IPS-18c (cell line): ENCODE data around the gene TSTD2.
"Not testable (repeated sequence)": the region's sequence is repeated elsewhere in the genome, so short reads cannot be mapped to it uniquely, and the experiment has no call there.

ENCODE experiments used
- H3K4me3 ChIP-seq: 2 replicates; pipeline ENCODE4 v1.7.0; 2013; ENCODE audit warnings: low read depth, mild to moderate bottlenecking, low read length, moderate library complexity; ENCODE audit not compliant: insufficient read depth
- H3K9me3 ChIP-seq: one replicate; pipeline ENCODE4 v1.6.1; 2013; ENCODE audit warnings: mild to moderate bottlenecking, low read length, moderate library complexity; ENCODE audit not compliant: control insufficient read depth, insufficient read depth

Gene TSTD2

DNA sequence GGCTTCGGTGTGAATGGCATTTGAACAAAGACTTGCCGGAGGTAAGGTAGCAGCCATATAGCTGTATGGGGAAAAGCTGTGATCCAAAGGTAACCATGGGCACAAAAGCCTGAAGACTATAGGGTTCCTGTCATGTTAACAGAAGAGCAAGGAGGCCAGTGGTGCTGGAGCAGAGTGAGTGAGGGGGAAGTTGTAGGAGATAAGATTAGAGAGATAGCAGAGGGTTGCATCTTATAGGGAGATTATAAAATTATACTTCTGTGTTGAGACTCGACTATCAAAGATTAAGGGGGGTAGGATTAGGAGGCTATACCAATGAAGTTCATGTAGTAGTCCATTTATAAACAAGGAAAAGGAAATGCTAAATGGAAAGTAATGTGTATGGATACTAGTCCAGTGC lies 3.7 kb upstream of the TSTD2 start:
- no peak overlapping the region for H3K4me3 ChIP-seq

DNA sequence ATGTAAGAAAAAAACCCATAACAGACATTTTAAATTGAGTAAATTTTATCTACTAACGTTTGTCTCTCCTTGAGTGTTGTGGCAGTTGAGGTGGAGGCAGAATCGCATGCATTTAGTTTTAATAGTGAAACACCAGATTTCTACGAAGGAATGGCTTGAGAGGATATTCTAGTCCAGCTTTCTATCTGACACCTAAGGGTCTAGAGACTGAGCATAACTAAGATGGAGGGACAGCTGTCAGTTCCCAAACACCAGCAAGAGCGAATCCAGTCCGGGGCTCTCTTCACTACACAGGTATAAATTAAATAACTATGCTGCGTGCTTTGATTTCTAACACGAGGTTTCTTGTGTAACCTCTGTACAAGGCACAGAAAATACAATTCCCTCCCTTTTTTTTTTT lies 1.9 kb upstream of the TSTD2 start:
- no peaks in the 10 kb centered on the region for H3K9me3 ChIP-seq

More for the DNA sequence above, 3.7 kb upstream of the TSTD2 start:
- H3K9me3 ChIP-seq: no peaks in the 10 kb centered on the region

DNA sequence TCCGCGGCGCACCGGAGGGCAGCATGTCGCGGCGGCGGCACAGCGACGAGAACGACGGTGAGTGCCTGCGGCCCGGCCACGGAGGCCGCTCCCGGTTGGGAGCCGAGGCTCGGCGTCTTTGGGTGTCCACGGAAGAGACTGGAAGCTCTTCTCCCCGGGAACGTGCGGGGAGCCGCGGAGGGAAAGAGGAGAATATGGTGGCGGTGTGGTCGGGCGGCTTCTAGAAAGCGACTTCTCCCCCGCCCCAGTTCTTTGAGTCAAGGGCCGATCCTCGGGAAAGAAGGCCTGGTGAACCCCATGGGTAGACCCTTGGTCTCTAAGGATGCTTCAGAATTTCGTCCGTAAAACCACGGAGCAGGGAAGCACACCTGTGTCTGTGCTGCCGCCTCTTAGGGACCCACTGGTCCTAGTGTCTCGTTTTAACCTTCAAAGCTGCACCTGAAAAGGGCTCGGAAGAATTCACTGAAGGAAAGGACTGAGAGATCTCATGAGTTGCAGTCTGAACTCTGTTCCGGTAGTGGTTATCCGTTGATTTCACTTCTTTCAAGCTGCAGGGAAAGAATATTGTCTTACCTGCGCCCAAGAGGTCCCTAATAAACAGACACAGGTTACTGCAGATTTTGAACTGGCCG lies 807 bp upstream of the TSTD2 start:
- Histone ChIP-seq H3K9me3 (no peaks in the 10 kb centered on the region), H3K4me3 (peak overlapping the region; percentile 97)

More for the DNA sequence above, 1.9 kb upstream of the TSTD2 start:
- peak overlapping the region; percentile 16; the same call in 1 of the 2 replicates for H3K4me3 ChIP-seq

DNA sequence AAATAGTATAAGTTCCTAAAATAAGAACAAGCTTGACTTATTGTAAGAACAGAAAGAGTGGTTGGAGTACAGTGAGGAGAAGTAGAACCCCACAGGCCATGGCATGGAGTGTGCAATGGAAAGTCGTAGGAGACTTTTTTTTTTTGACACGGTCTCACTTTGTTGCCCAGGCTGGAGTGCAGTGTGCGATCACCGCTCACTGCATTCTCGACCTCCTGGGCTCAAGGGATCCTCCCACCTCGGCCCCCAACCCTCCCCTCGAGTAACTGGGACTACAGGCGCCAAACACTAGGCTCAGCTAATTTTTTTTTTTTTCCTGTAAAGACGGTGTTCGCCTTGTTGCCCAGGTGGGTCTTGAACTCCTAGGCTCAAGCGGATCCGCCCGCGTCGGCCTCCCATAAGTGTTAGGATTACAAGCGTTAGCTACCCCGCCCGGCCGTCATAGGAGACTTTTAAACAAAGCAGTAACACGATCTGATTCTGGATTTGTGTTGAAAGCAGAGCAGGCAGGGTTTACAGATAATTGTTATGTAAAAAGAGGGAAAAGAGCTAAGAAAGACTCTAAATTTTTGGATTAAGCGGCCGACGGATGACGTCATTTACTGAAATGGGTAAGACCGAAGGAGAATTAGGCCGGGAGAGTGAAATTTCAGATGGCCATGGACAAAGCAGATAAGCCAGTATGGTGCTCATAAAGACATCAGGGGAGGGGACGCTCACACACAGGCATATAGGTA lies 752 bp downstream of the TSTD2 start:
- Histone ChIP-seq H3K4me3 (peak overlapping the region; percentile 97), H3K9me3 (no peaks in the 10 kb centered on the region)

DNA sequence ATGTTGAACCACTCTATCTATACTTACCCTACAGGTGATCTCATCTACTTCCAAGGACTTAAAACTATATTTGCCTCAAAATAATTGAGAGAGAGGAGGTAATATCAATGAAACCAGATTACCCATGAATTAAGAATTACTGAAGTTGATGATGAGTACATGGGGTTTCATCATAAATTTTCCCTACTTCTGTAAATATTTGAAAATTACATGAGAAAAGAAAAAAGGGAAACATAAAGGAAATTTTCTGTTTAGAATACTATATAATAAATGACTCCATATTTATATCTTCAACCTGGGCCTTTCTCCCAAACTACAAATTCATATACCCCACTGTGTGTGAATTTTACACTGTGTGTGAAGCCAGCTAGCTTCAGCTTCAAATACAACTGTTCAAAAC lies 2.6 kb downstream of the TSTD2 start:
- H3K4me3 ChIP-seq: no peak overlapping the region
- H3K9me3 ChIP-seq: no peaks in the 10 kb centered on the region

DNA sequence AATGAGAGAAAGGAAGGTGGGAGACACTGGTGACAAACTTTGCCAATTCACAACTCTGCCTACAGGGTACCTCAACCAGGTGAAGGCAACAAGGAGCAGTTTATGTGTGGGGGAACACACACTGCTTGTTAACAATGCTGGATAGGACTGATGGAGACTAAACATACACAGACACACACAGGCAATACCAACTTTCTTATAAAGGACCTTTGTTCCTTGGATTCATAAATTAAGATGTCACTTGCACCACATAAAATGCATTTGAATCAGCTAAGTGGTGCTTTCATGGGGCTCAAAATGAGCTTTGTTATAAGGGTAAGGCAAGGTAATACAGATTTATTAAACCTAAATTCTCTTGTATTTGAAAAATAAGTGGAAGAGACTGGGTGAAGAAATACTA lies 4.0 kb downstream of the TSTD2 start:
- Histone ChIP-seq H3K4me3 (no peak overlapping the region), H3K9me3 (no peaks in the 10 kb centered on the region)

DNA sequence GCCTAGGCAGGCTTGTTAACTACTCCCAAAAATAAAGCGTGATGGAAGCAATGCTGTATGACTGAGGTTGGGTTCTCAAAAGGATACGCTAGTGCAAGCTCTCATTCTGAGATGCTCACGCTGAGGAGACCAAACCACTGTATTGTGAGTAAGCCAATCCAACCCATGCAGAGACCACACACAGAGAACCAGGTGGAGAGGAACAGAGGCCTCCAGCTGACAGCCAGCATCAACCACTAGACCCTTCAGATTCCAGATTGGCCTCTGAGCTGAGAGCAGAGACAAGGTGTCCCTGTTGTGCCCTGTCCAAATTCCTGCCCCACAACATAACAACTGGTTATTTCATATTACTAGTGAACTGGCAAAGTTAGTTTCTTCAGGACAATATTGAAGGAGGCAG lies 4.5 kb downstream of the TSTD2 start:
- Histone ChIP-seq H3K9me3 (no peaks in the 10 kb centered on the region), H3K4me3 (no peak overlapping the region)

DNA sequence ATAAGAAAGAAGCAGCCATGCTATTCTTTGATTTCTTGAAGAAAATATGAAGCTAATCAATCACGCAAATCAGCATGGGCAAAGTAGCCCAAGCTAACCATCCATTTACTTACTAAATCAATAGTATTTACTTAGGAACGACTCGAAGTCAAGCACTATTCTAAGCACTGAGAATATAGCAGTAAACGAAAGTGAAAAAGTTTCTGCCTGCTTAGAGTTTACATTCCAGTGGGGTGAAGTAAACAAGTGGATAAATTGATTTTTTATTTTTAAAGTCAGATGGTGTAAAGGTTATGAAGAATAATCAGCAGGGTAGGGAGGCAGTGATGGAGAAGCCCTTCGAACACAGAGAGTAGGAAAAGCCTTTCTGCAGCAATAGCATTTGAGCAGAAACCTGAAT lies 5.5 kb downstream of the TSTD2 start:
- no peak overlapping the region for H3K4me3 ChIP-seq
- H3K9me3 ChIP-seq: no peaks in the 10 kb centered on the region

DNA sequence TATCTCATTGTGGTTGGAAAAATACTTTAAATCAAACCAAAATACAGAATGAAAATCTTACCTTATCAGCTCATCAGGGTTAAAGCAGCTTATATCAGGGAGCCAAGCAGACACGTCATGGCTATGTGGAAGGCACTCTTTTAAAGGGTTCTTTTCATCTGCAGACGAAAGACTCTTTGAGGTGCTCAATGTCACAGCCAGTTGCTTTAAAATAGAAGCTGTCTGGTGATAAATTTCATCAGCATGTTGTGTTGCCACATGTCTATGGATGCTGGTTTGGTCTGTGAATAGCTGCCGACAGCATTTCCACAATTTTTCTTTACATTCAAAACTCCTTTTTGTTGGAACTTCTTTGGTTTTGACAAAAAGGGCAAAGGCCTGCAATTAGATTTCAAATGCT lies 7.5 kb downstream of the TSTD2 start:
- H3K9me3 ChIP-seq: no peaks in the 10 kb centered on the region
- H3K4me3 ChIP-seq: no peak overlapping the region

DNA sequence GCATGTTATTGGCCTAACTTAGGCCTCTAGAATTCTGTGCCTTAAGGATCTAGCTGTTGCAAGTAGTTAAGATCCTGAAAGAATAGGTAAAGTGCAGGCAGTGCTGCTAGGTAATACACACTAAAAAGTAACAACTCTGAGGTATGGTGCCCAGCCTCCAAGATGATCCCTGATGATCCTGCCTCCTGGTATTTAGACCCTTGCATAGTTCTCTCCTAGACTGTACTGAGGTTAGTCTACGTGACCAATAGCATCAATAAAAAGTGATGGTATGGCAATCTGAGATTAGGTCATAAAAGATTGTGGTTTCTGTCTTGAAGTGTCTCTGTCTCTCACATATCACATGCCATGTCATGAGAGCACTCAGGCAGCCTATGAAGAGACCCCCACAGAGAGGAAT lies 9.2 kb downstream of the TSTD2 start:
- Histone ChIP-seq H3K9me3 (peaks cover 5% of the 10 kb centered on the region), H3K4me3 (no peak overlapping the region)

DNA sequence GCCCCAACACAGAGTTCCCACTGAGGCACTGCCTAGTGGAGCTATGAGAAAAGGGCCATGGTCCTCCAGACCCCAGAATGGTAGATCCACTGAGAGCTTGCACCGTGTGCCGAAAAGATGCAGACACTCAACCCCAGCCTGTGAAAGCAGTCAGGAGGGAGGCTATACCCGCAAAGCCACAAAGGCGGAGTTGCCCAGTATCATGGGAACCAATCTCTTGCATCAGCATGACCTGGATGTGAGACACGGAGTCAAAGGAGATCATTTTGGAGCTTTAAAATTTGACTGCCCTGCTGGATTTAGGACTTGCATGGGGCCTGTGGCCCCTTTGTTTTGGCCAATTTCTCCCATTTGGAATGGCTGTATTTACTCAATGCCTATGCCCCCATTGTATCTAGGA lies 10.7 kb downstream of the TSTD2 start:
- not testable (repeated sequence) for H3K4me3 ChIP-seq, H3K9me3 ChIP-seq

DNA sequence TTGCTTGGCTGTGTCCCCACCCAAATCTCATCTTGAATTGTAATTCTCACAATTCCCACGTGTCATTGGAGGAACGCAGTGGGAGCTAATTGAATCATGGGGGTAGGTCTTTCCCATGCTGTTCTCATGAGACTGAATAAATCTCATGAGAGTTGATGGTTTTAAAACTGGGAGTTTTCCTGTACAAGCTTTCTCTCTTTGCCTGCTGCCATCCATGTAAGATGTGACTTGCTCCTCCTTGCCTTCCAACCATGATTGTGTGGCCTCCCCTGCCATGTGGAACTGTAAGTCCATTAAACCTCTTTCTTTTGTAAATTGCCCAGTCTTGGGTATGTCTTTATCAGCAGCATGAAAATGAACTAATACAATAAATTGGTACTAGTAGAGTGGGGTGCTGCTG lies 13.1 kb downstream of the TSTD2 start:
- H3K9me3 ChIP-seq, H3K4me3 ChIP-seq: not testable (repeated sequence)

DNA sequence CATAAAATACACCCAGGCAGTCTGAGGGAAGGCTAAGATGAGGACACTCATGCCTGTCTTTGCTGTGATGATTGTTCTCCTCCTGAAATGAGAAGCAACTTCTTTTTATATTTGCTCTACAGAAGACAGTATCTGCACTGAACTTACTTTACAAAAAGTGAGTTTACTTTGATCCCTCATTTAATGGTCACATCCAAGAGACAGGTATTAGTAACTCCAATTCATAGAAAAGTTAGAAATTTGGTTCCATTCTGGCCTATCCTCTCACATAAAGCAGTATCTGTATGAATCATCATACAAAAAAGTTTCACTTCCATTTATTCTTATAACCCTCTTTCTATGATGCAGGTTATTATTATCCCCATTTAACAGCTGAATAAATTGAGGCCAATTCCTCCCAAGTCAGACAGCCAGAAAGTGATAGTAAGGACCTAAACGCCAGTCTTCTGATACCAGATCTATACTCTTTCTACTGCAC lies 15.2 kb downstream of the TSTD2 start:
- no peak overlapping the region for H3K4me3 ChIP-seq
- peaks cover 5% of the 10 kb centered on the region for H3K9me3 ChIP-seq

DNA sequence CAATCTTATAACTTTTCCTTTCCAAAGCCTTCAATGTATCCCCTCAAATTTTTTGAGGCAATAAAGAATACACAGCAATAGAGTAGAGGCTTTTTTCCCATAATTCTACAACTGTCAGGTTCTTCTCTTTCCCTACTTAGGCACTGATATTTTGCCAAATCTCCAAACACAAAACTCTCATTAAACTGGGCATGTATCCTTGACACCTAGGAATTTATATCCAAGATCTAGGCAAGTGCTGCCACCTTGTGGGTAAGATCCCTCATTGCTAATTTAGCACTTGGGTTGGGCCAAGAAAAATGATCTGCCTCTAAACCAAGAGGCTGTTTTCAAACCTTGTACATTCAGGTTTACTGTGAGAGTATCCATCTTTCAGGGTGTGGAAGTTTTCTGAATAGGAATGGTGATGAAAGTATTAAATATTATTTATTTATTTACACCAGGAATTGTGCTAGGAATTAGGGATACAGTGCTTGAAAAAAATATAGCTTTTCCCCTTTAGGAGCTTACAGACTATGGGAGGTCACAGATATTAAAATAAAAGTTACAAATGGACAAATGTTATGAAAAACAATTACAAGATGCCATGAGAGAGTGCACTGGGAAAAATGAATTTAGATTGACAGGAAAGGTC lies 17.6 kb downstream of the TSTD2 start:
- Histone ChIP-seq H3K9me3 (peaks cover 5% of the 10 kb centered on the region), H3K4me3 (no peak overlapping the region)

DNA sequence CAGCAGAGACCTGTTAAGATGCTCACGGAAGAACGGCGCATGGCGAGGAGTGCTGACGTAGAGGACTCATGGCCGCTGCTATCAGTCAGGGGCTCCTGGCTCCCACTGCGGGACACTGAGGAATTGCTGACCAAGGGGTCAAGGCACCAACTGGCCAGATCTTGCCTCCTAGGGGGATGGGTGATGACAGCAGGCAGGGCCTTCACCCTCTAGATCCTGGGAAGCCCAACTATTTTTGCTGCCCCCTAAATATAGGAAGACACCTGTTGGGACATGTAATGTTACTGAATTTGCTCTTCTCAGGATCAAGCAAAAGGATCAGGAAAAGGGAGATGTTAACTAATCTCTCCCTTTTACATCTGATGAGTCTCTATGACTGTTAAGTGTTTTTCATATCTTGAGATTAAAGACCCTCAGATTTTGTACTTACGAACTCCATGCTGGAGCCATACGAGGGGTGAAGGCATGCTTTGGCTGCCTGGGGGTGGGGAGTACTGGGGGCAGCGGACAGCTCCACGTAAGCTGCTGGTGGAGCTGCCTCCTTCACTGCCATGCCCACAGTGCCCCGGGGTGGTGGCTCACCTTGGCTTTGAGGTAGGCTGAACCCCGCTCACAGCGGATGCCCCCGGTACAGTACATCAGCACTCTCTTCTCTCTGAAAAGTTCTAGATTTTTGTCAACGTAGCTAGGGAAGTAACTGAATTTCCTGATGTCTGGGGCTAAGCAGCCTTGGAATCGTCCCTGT lies 28.1 kb downstream of the TSTD2 start:
- Histone ChIP-seq H3K4me3 (no peak overlapping the region), H3K9me3 (no peaks in the 10 kb centered on the region)

DNA sequence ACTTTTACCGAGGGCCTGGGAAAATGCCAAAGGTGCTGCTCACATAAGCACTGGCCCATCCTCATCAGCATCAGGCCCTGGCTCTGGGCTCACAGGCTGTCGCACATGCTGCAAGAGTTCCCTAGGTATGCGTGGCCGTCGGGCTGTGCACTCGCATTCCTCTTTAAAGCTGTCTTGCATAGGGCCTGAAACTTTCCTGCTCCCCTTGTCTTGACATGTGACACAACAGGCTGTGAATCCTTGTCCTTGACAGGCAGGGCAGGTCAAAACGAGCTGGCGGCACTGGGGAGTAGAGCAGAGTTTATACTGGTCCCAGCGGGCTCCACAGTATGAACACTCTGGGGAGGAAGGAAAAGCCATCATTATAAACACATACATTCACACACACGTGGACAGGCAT lies 30.7 kb downstream of the TSTD2 start:
- Histone ChIP-seq H3K9me3 (no peaks in the 10 kb centered on the region), H3K4me3 (no peak overlapping the region)

DNA sequence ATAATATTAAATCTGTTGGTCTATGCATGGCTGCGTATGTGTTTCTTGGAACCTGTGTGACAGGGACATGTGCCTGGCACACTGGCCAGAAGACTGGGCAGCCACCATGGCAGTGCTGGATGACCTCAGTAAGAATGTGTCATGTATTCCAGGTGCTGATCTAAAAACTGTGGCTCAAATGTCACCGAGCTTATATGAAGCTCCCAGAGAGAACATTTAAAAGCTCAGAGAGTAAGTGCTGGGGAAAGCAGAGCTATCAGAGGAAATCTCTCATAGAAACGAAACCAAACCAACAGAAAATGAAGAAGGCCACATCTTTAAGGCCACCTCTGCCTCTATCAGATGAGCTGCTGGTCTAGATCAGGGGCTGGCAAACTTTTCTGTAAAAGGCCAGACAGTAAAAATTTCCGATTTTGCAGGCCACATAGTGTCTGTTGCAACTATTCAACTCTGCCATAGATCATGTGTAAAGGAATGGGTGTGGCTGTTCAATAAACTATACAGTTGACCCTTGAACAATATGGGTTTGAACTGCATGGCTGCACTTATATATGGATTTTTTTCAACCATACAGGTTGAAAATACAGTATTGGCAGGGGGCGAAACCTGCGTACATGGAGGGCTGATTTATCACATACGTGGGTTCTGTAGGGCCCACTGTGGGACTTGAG lies 31.8 kb downstream of the TSTD2 start:
- Histone ChIP-seq H3K4me3 (no peak overlapping the region), H3K9me3 (no peaks in the 10 kb centered on the region)
